Measurements from ENCODE around the gene SOX15. TPM values are rescaled to one million over a fixed set of nuclear protein-coding genes. Genes with fewer than 3 reads are reported as not detected.
A peak's percentile ranks its signal among the peaks of the same experiment; 100 is the strongest.

SOX15 gene
- total RNA-seq, 1 experiment from 2014 or later = 6.3 TPM

GRCh38 chr17:7572588-7573323 is 17.1 kb downstream of the SOX15 start:
- intact Hi-C loops (cut with micrococcal nuclease) = no loop called here
- Histone ChIP-seq H2AFZ (ENCODE audit: low read length) (no peak overlapping the region), H3K4me2 (ENCODE audit: low read length) (peak overlapping the region; percentile 92)

GRCh38 chr17:7572338-7572587 is 17.6 kb downstream of the SOX15 start:
- no peak for DNase-seq
- TF ChIP-seq CTCF (conservative IDR thresholded peaks at IDR 0.05; ENCODE audit: low read depth, low read length) = no peak
- no peak for TF ChIP-seq EZH2phosphoT487 (IDR thresholded peaks at IDR 0.05; ENCODE audit: borderline replicate concordance, low read length)
- TF ChIP-seq EZH2 (IDR thresholded peaks at IDR 0.05; ENCODE audit: low read length, unreplicated experiment) = no peak
- H2AFZ ChIP-seq (ENCODE audit: low read length) = no peak overlapping the region
- peak overlapping the region; percentile 67 for H3K4me2 ChIP-seq (ENCODE audit: low read length)
- no peaks in the 10 kb centered on the region for H3K9me2 ChIP-seq (replicated peaks; ENCODE audit: low read length)
- ATAC-seq = no peak
- H3K27me3 ChIP-seq (ENCODE audit: low read length) = no peaks in the 10 kb centered on the region
- peak overlapping the region; percentile 47 for H3K9ac ChIP-seq (ENCODE audit: low read length)
- peaks cover 47% of the 10 kb centered on the region for H3K79me2 ChIP-seq (ENCODE audit: low read length)
- peaks cover 25% of the 10 kb centered on the region for H3F3A ChIP-seq (ENCODE audit: low read length, unreplicated experiment)
- H3K36me3 ChIP-seq (ENCODE audit: low read depth, low read length) = peaks cover 53% of the 10 kb centered on the region
- CTCF ChIA-PET = no interaction called here
- intact Hi-C loops (cut with micrococcal nuclease) = no loop called here
- H3K4me1 ChIP-seq (ENCODE audit: insufficient read depth, low read length) = peaks cover 32% of the 10 kb centered on the region
- POLR2A ChIA-PET (ENCODE audit: unreplicated experiment) = no interaction called here
- H3K4me3 ChIP-seq (ENCODE audit: low read length) = peak overlapping the region; percentile 49; the same call in 1 of the 2 replicates
- peak overlapping the region; percentile 20 for H3K27ac ChIP-seq (ENCODE audit: low read length)
- peaks cover 44% of the 10 kb centered on the region for H4K20me1 ChIP-seq (ENCODE audit: low read length)
- no peaks in the 10 kb centered on the region for H3K9me3 ChIP-seq (ENCODE audit: low read length)
- BruUV-seq (replicated peaks) = no TSS peak

More at GRCh38 chr17:7572588-7573323, 17.1 kb downstream of the SOX15 start:
- TF ChIP-seq EZH2 (IDR thresholded peaks at IDR 0.05; ENCODE audit: low read length, unreplicated experiment) = no peak
- TF ChIP-seq EZH2phosphoT487 (IDR thresholded peaks at IDR 0.05; ENCODE audit: borderline replicate concordance, low read length) = no peak
- TF ChIP-seq CTCF (conservative IDR thresholded peaks at IDR 0.05; ENCODE audit: low read depth, low read length) = no peak
- Histone ChIP-seq H3K79me2 (ENCODE audit: low read length) (peaks cover 47% of the 10 kb centered on the region), H3F3A (ENCODE audit: low read length, unreplicated experiment) (peaks cover 29% of the 10 kb centered on the region), H4K20me1 (ENCODE audit: low read length) (peaks cover 49% of the 10 kb centered on the region), H3K27ac (ENCODE audit: low read length) (peak overlapping the region; percentile 89), H3K27me3 (ENCODE audit: low read length) (no peaks in the 10 kb centered on the region), H3K36me3 (ENCODE audit: low read depth, low read length) (peaks cover 58% of the 10 kb centered on the region), H3K4me3 (ENCODE audit: low read length) (peak overlapping the region; percentile 97), H3K9ac (ENCODE audit: low read length) (peak overlapping the region; percentile 100), H3K9me3 (ENCODE audit: low read length) (no peaks in the 10 kb centered on the region), H3K4me1 (ENCODE audit: insufficient read depth, low read length) (peaks cover 36% of the 10 kb centered on the region), H3K9me2 (replicated peaks; ENCODE audit: low read length) (no peaks in the 10 kb centered on the region)
- CTCF ChIA-PET = no interaction called here
- BruUV-seq (replicated peaks) = TSS peak; percentile 22
- DNase-seq (peak; percentile 98), ATAC-seq (peak; percentile 90)
- POLR2A ChIA-PET (ENCODE audit: unreplicated experiment) = no interaction called here

GRCh38 chr17:7570351-7570750 is 19.5 kb downstream of the SOX15 start:
- ATAC-seq (no peak), DNase-seq (no peak)
- Histone ChIP-seq H3K9me2 (replicated peaks; ENCODE audit: low read length) (no peaks in the 10 kb centered on the region), H3K9ac (ENCODE audit: low read length) (no peak overlapping the region), H4K20me1 (ENCODE audit: low read length) (peaks cover 25% of the 10 kb centered on the region), H3K36me3 (ENCODE audit: low read depth, low read length) (peaks cover 40% of the 10 kb centered on the region), H3K27ac (ENCODE audit: low read length) (no peak overlapping the region), H3K4me1 (ENCODE audit: insufficient read depth, low read length) (peaks cover 14% of the 10 kb centered on the region), H3F3A (ENCODE audit: low read length, unreplicated experiment) (peaks cover 9% of the 10 kb centered on the region), H3K4me3 (ENCODE audit: low read length) (no peak overlapping the region), H2AFZ (ENCODE audit: low read length) (no peak overlapping the region), H3K9me3 (ENCODE audit: low read length) (no peaks in the 10 kb centered on the region), H3K79me2 (ENCODE audit: low read length) (peaks cover 35% of the 10 kb centered on the region), H3K27me3 (ENCODE audit: low read length) (no peaks in the 10 kb centered on the region), H3K4me2 (ENCODE audit: low read length) (no peak overlapping the region)
- TF ChIP-seq CTCF (conservative IDR thresholded peaks at IDR 0.05; ENCODE audit: low read depth, low read length) = no peak
- TF ChIP-seq EZH2 (IDR thresholded peaks at IDR 0.05; ENCODE audit: low read length, unreplicated experiment) = no peak
- TF ChIP-seq EZH2phosphoT487 (IDR thresholded peaks at IDR 0.05; ENCODE audit: borderline replicate concordance, low read length) = no peak
- ChIA-PET POLR2A (ENCODE audit: unreplicated experiment) (no interaction called here), CTCF (no interaction called here)
- intact Hi-C loops (cut with micrococcal nuclease) = no loop called here
- no TSS peak for BruUV-seq (replicated peaks)
